WERI-Rb-1 (cell line): ENCODE data around the gene KNL1.

Experiments used
- DNase-seq: peaks from one replicate; pipeline ENCODE4 v3.0.0-alpha.2; 2020
- H3K27ac ChIP-seq: fragments of 250-450 bp; sonication (Bioruptor Pico); 2 replicates; pipeline ENCODE4 v1.5.1; 2020; ENCODE audit warnings: mild to moderate bottlenecking, moderate library complexity
- H3K27me3 ChIP-seq: fragments of 250-450 bp; sonication (Bioruptor Pico); 2 replicates; pipeline ENCODE4 v1.5.1; 2021; ENCODE audit warnings: mild to moderate bottlenecking, low read depth, moderate library complexity; ENCODE audit not compliant: insufficient read depth, severe bottlenecking
- H3K36me3 ChIP-seq: fragments of 250-450 bp; sonication (Bioruptor Pico); 2 replicates; pipeline ENCODE4 v1.5.1; 2020; ENCODE audit warnings: mild to moderate bottlenecking, moderate library complexity
- H3K4me3 ChIP-seq: 2 replicates; pipeline ENCODE4 v1.5.1; 2011; ENCODE audit warnings: low read depth, mild to moderate bottlenecking, control low read depth, low read length
- H3K9me3 ChIP-seq: fragments of 250-450 bp; sonication (Bioruptor Pico); 2 replicates; pipeline ENCODE4 v1.5.1; 2021; ENCODE audit warnings: mild to moderate bottlenecking, moderate library complexity; ENCODE audit not compliant: severe bottlenecking
- CTCF ChIP-seq: IDR thresholded peaks from 2 replicates; pipeline ENCODE4 v1.5.1; 2011; ENCODE audit warnings: low read depth, mild to moderate bottlenecking, control low read depth, inconsistent platforms, low read length

Gene KNL1

GRCh38 chr15:40684381-40684780, 90.3 kb downstream of the KNL1 start:
- no peak for TF ChIP-seq CTCF
- H3K9me3 ChIP-seq: no peaks in the 10 kb centered on the region
- no peak overlapping the region for H3K27ac ChIP-seq
- no peaks in the 10 kb centered on the region for H3K27me3 ChIP-seq
- DNase-seq: no peak
- H3K36me3 ChIP-seq: no peaks in the 10 kb centered on the region
- no peak overlapping the region for H3K4me3 ChIP-seq

GRCh38 chr15:40685376-40685775, 91.3 kb downstream of the KNL1 start:
- H3K27me3 ChIP-seq: no peaks in the 10 kb centered on the region
- no peak for DNase-seq
- no peak overlapping the region for H3K4me3 ChIP-seq
- H3K27ac ChIP-seq: no peak overlapping the region
- H3K36me3 ChIP-seq: no peaks in the 10 kb centered on the region
- TF ChIP-seq CTCF: no peak
- no peaks in the 10 kb centered on the region for H3K9me3 ChIP-seq

- no peak overlapping the region for H3K4me3 ChIP-seq
- H3K27ac ChIP-seq: no peak overlapping the region
- no peak for TF ChIP-seq CTCF
- H3K36me3 ChIP-seq: peaks cover 4% of the 10 kb centered on the region; the same call in 1 of the 2 replicates
- no peaks in the 10 kb centered on the region for H3K27me3 ChIP-seq
- no peaks in the 10 kb centered on the region for H3K9me3 ChIP-seq
- no peak for DNase-seq
These were observed 95.1 kb downstream of the KNL1 start for GRCh38 chr15:40688932-40689799.

- no peak overlapping the region for H3K27ac ChIP-seq
- DNase-seq: no peak
- no peaks in the 10 kb centered on the region for H3K27me3 ChIP-seq
- H3K9me3 ChIP-seq: no peaks in the 10 kb centered on the region
- H3K36me3 ChIP-seq: peaks cover 4% of the 10 kb centered on the region; the same call in 1 of the 2 replicates
- no peak overlapping the region for H3K4me3 ChIP-seq
- TF ChIP-seq CTCF: no peak
These were observed 97.7 kb downstream of the KNL1 start for GRCh38 chr15:40691737-40692136.

- no peaks in the 10 kb centered on the region for H3K9me3 ChIP-seq
- peak overlapping the region; percentile 87 for H3K27ac ChIP-seq
- DNase-seq: peak; percentile 14
- peak overlapping the region; percentile 91 for H3K4me3 ChIP-seq
- TF ChIP-seq CTCF: no peak
- no peaks in the 10 kb centered on the region for H3K27me3 ChIP-seq
- peaks cover 12% of the 10 kb centered on the region for H3K36me3 ChIP-seq
These were observed 100.0 kb downstream of the KNL1 start for GRCh38 chr15:40693904-40694687.
